Heart left ventricle (tissue), 16 donors: ENCODE data around the gene ASAP2. TPM values are rescaled to one million over a fixed set of nuclear protein-coding genes. Genes with fewer than 3 reads are reported as not detected.
A peak's percentile ranks its signal among the peaks of the same experiment; 100 is the strongest.

ENCODE experiments used
- ATAC-seq, 4 donors: fragments of 200-7000 bp; cut with Tn5 transposase; one replicate each; pipeline ENCODE4 v1.9.1; 2020 to 2022; ENCODE audit warnings: moderate library complexity in 4 of 4, mild to moderate bottlenecking in 3 of 4, moderate number of reproducible peaks in 1 of 4
- DNase-seq, 5 donors: peaks; one replicate each; pipeline ENCODE4 v3.0.0-alpha.2; 2020
- H3K27ac ChIP-seq, 12 donors: fragments of 200-600 bp; sonication (generic) in 4 of 12; one replicate each; pipeline versions ENCODE4 v1.5.0 to v1.8.0; 2016 to 2022; ENCODE audit warnings: mild to moderate bottlenecking in 2 of 12
- H3K27me3 ChIP-seq, 9 donors: fragments of 200-600 bp; sonication (generic) in 2 of 9; one replicate each; pipeline versions ENCODE4 v1.5.1 to v1.8.0; 2016 to 2022; ENCODE audit warnings: mild to moderate bottlenecking in 3 of 9
- H3K36me3 ChIP-seq, 9 donors: fragments of 200-600 bp; sonication (generic) in 2 of 9; one replicate each; pipeline versions ENCODE4 v1.5.0 to v1.8.0; 2018 to 2022; ENCODE audit warnings: mild to moderate bottlenecking in 2 of 9
- H3K4me1 ChIP-seq, 12 donors: fragments of 200-600 bp; sonication (generic) in 4 of 12; one replicate each; pipeline versions ENCODE4 v1.5.0 to v1.8.0; 2016 to 2022; ENCODE audit warnings: mild to moderate bottlenecking in 3 of 12
- H3K4me3 ChIP-seq, 12 donors: fragments of 200-600 bp; sonication (generic) in 4 of 12; one replicate each; pipeline versions ENCODE4 v1.5.0 to v1.8.0; 2017 to 2022; ENCODE audit warnings: mild to moderate bottlenecking in 9 of 12, moderate library complexity in 4 of 12
- H3K9me3 ChIP-seq, 12 donors: fragments of 200-600 bp; sonication (generic) in 4 of 12; one replicate each; pipeline versions ENCODE4 v1.5.0 to v1.8.0; 2016 to 2022; ENCODE audit warnings: mild to moderate bottlenecking in 1 of 12
- CTCF ChIP-seq, 12 donors: fragments of 200-600 bp; sonication (generic) in 4 of 12; IDR thresholded peaks; one replicate each; pipeline versions ENCODE4 v1.5.0 to v1.8.0; 2018 to 2022; ENCODE audit warnings: antibody characterized with exemption in 12 of 12, mild to moderate bottlenecking in 5 of 12
- POLR2A ChIP-seq, 2 donors: fragments of 450-650 bp; IDR thresholded peaks; one replicate each; pipeline ENCODE4 v1.6.1; 2017; ENCODE audit warnings: antibody characterized with exemption in 2 of 2, mild to moderate bottlenecking in 2 of 2, moderate library complexity in 2 of 2
- WGBS, 4 donors: extraction: QIAGEN DNeasy Blood & Tissue Kit in 2 of 4; methylation state at CpG; one replicate each; pipeline versions ENCODE4 v1.1.5 to v1.1.7; 2013 to 2018; 5-methylcytosine and 5-hydroxymethylcytosine counted together
- intact Hi-C, 10 donors: fragments of 100-400 bp; cut with DNase I; formaldehyde crosslinking; loops; one replicate each; pipeline versions ENCODE4 v1.11.1 to v1.14.2; 2022
- polyA plus RNA-seq, 2 donors: library from polyadenylated mRNA; stranded (reverse); fragments of 200-250 nt; gene quantifications; one replicate each; pipeline ENCODE4 v1.2.3, GENCODE V29; 2013
- total RNA-seq, 9 donors: library from RNA; depleted of rRNA in 2 of 9; stranded (reverse); fragments of >200 nt in 2 of 9; fragmentation: NEBNext Ultra II Directional in 3 of 9; extraction: Animal tissue kit (Norgen Biotek cat#: 25700) in 3 of 9; gene quantifications; one replicate each; pipeline versions ENCODE4 v1.1.0 to v1.2.4, GENCODE V29; 2016 to 2023
- donor health status: ischemic (EF 13 %, LVEDD 7.1; RV severe dilation, severe dysfunction).
- donor health status: healthy with polysubstance abuse.
- donor health status: DM: no; HTN: yes; CAD: no.
- donor health status: DM: no; HTN: no; CAD: no.
- donor health status: ischemic (EF 25% LVEDD 6.9; RV normal size, moderate dysfunction).
- donor health status: ischemic (EF 25% LVEDD 5.7; RV mildly dilated, moderate dysfunction).
- donor health status: healthy.
- donor health status: DM: yes; HTN: yes; CAD: no.
- donor health status: ischemic (EF 35%, LVEDD 5.7; RV mildly dilated, moderate dysfunction).
- donor health status: nonischemic (EF 11% LVEDD 7.7; RV severe dilation, severe dysfunction).
- donor health status: DM: yes; HTN: yes; CAD: no.
- donor health status: PGD.
- donor health status: ischemic (EF 29% LVEDD 5.4; RV normal size, mild dysfunction).
- donor health status: nonischemic (EF 23%, LVEDD 6.1; RV moderate dilation, normal function).

Gene ASAP2
- total and polyA plus RNA-seq, 11 donors, result 6.7 to 17.0 (median 11.9) TPM

- DNase-seq, result no peak
- ATAC-seq, result peak in 1 of 4 donors; percentile 29
- 80 to 85% (median 84%) methylated on average over 8 of the region's 8 CpGs for WGBS, 4 donors
- no peak overlapping the region for H3K27ac ChIP-seq
- TF ChIP-seq POLR2A (IDR thresholded peaks at IDR 0.05), result no peak
- no peak for TF ChIP-seq CTCF (IDR thresholded peaks at IDR 0.05)
- no peak overlapping the region for H3K4me3 ChIP-seq
- H3K36me3 ChIP-seq, result peaks cover 0 to 3% (median 0%) of the 10 kb centered on the region in 9 donors
- intact Hi-C loops, result loop anchor here in 2 of 10 donors (10.0 kb wide), 2 partner anchors 45 to 55 kb away; no protein-coding TSS in a partner anchor
- peaks cover 0 to 5% (median 0%) of the 10 kb centered on the region in 12 donors for H3K9me3 ChIP-seq
- no peaks in the 10 kb centered on the region for H3K27me3 ChIP-seq
- H3K4me1 ChIP-seq, result peaks cover 0 to 54% (median 30%) of the 10 kb centered on the region in 12 donors
Observed at GRCh38 chr2:9269695-9270360, 63.2 kb downstream of the ASAP2 start.

GRCh38 chr2:9271091-9271490 lies 64.5 kb downstream of the ASAP2 start:
- ATAC-seq, result no peak

GRCh38 chr2:9271691-9272090 lies 65.1 kb downstream of the ASAP2 start:
- ATAC-seq (no peak), DNase-seq (no peak)
- intact Hi-C loops, result no loop called here
- peaks cover 0 to 5% (median 0%) of the 10 kb centered on the region in 12 donors for H3K9me3 ChIP-seq
- H3K4me3 ChIP-seq, result no peak overlapping the region
- H3K27ac ChIP-seq, result no peak overlapping the region
- peaks cover 0 to 2% (median 0%) of the 10 kb centered on the region in 9 donors for H3K36me3 ChIP-seq
- WGBS, 4 donors, result 91 to 95% (median 93%) methylated on average over 5 of the region's 5 CpGs
- no peaks in the 10 kb centered on the region for H3K27me3 ChIP-seq
- no peak for TF ChIP-seq POLR2A (IDR thresholded peaks at IDR 0.05)
- TF ChIP-seq CTCF (IDR thresholded peaks at IDR 0.05), result no peak
- peaks cover 4 to 60% (median 38%) of the 10 kb centered on the region in 12 donors for H3K4me1 ChIP-seq

More at GRCh38 chr2:9271091-9271490, 64.5 kb downstream of the ASAP2 start:
- H3K4me3 ChIP-seq, result no peak overlapping the region
- H3K27ac ChIP-seq, result no peak overlapping the region
- no peak for DNase-seq
- TF ChIP-seq CTCF (IDR thresholded peaks at IDR 0.05), result no peak
- no peak for TF ChIP-seq POLR2A (IDR thresholded peaks at IDR 0.05)
- H3K36me3 ChIP-seq, result peaks cover 0 to 3% (median 0%) of the 10 kb centered on the region in 9 donors
- peaks cover 4 to 56% (median 37%) of the 10 kb centered on the region in 12 donors for H3K4me1 ChIP-seq
- H3K27me3 ChIP-seq, result no peaks in the 10 kb centered on the region
- 73 to 92% (median 85%) methylated on average over 5 of the region's 5 CpGs for WGBS, 4 donors
- intact Hi-C loops, result no loop called here
- H3K9me3 ChIP-seq, result peaks cover 0 to 5% (median 0%) of the 10 kb centered on the region in 12 donors

- peaks cover 4 to 61% (median 43%) of the 10 kb centered on the region in 12 donors for H3K4me1 ChIP-seq
- TF ChIP-seq POLR2A (IDR thresholded peaks at IDR 0.05), result no peak
- no peak for TF ChIP-seq CTCF (IDR thresholded peaks at IDR 0.05)
- H3K4me3 ChIP-seq, result no peak overlapping the region
- intact Hi-C loops, result no loop called here
- H3K9me3 ChIP-seq, result peaks cover 0 to 5% (median 0%) of the 10 kb centered on the region in 12 donors
- 50 to 66% (median 56%) methylated on average over 5 of the region's 5 CpGs for WGBS, 4 donors
- peak overlapping the region in 8 of 12 donors; percentile 17 to 71 (median 47) for H3K27ac ChIP-seq
- ATAC-seq (no peak), DNase-seq (no peak)
- H3K27me3 ChIP-seq, result no peaks in the 10 kb centered on the region
- H3K36me3 ChIP-seq, result no peaks in the 10 kb centered on the region
Observed at GRCh38 chr2:9273486-9274130, 67.0 kb downstream of the ASAP2 start.
